Measurements from ENCODE around the gene WDR90. TPM values are rescaled to one million over a fixed set of nuclear protein-coding genes. Genes with fewer than 3 reads are reported as not detected.
A peak's percentile ranks its signal among the peaks of the same experiment; 100 is the strongest.
"Not testable (repeated sequence)": the region's sequence is repeated elsewhere in the genome, so short reads cannot be mapped to it uniquely, and the experiment has no call there.

The WDR90 gene
- total and polyA plus RNA-seq, 2 of the 13 experiments (the other 11 are each of a cell fraction or from before 2014, with no cell fraction given): 14.9 to 28.9 TPM

DNA sequence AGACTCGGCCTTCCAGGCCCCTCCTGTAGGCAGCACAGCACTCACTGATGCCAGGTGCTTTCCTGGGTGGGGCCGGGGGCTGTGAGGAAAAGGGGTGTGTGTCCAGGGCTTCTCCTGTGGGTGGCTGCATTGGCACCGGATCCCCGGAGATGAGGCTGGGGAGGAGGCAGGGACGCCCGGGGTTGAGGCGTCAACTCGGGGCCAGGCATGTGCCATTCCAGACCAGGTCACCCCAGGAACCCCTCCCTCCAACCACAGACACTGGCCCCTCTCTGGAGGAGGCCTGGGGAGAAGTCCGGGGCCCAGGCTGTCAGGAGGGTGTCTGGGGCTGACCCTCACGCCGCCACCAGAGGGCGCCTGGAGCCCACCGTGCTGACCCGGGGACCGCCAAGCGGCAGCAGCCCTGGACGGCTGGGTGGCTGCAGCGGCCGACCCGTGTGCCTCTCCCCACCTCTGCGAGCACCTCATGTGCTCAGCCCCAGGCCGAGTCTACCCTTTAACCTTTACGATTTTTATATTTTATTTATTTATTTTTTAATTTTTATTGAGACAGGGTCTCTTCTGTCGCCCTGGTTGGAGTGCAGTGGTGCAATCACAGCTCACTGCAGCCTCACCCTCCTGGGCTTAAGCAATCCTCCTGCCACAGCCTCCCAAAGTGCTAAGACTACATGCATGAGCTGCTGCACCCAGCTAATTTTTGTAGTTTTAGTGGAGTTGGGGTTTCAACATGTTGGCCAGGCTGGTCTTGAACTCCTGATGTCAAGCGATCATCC, 62.6 kb downstream of the WDR90 start (continued):
- TF ChIP-seq, protein P1, sequence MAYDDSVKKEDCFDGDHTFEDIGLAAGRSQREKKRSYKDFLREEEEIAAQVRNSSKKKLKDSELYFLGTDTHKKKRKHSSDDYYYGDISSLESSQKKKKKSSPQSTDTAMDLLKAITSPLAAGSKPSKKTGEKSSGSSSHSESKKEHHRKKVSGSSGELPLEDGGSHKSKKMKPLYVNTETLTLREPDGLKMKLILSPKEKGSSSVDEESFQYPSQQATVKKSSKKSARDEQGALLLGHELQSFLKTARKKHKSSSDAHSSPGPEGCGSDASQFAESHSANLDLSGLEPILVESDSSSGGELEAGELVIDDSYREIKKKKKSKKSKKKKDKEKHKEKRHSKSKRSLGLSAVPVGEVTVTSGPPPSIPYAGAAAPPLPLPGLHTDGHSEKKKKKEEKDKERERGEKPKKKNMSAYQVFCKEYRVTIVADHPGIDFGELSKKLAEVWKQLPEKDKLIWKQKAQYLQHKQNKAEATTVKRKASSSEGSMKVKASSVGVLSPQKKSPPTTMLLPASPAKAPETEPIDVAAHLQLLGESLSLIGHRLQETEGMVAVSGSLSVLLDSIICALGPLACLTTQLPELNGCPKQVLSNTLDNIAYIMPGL (CRISPR knock-in tag; IDR thresholded peaks at IDR 0.05; ENCODE audit: borderline replicate concordance in 1 of 2, low read depth in 1 of 2): peak in 1 of 2 experiments; percentile 51; a peak in 1 of 4 replicates
- TF ChIP-seq SALL1 (CRISPR knock-in tag; IDR thresholded peaks at IDR 0.05): peak; percentile 39; the same call in 1 of the 2 replicates
- TF ChIP-seq PCBP1 (IDR thresholded peaks at IDR 0.05; ENCODE audit: borderline replicate concordance, low read depth, low read length): peak; percentile 52; the same call in 1 of the 2 replicates
- TF ChIP-seq STAG1 (CRISPR knock-in tag; IDR thresholded peaks at IDR 0.05): peak; percentile 96
- TF ChIP-seq AGO1 (IDR thresholded peaks at IDR 0.05; ENCODE audit: low read depth, low read length, poor library complexity, severe bottlenecking): peak; percentile 41

DNA sequence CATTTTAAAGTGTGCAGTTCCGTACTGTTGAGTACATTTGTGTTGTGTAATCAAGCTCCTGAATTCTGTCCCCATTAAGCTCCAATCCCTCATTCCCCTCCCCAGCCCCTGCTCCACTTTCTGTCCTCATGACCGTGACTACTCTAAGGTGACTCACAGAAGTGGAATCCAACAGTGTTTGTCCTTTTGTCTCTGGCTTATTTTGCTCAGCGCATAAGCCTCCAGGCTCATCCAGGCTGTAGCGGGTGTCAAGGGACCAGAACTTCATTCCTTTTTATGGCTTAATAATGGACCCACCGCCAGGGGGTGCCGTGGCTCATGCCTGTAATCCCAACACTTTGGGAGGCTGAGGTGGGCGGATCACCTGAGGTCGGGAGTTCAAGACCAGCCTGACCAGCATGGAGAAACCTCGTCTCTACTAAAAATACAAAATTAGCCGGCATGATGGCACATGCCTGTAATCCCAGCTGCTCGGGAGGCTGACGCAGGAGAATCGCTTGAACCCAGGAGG, 63.6 kb downstream of the WDR90 start:
- FAIRE-seq (peak; percentile 83), ATAC-seq (peak; percentile 14)
- TF ChIP-seq ELF1 (CRISPR knock-in tag; IDR thresholded peaks at IDR 0.05) (0 out of 2 replicates have a peak, but pooled peaks have one; percentile 12), ADNP (CRISPR knock-in tag; IDR thresholded peaks at IDR 0.05) (peak; percentile 79), ZMYM2 (CRISPR knock-in tag; IDR thresholded peaks at IDR 0.05) (peak; percentile 89)
- TF ChIP-seq, protein P2, sequence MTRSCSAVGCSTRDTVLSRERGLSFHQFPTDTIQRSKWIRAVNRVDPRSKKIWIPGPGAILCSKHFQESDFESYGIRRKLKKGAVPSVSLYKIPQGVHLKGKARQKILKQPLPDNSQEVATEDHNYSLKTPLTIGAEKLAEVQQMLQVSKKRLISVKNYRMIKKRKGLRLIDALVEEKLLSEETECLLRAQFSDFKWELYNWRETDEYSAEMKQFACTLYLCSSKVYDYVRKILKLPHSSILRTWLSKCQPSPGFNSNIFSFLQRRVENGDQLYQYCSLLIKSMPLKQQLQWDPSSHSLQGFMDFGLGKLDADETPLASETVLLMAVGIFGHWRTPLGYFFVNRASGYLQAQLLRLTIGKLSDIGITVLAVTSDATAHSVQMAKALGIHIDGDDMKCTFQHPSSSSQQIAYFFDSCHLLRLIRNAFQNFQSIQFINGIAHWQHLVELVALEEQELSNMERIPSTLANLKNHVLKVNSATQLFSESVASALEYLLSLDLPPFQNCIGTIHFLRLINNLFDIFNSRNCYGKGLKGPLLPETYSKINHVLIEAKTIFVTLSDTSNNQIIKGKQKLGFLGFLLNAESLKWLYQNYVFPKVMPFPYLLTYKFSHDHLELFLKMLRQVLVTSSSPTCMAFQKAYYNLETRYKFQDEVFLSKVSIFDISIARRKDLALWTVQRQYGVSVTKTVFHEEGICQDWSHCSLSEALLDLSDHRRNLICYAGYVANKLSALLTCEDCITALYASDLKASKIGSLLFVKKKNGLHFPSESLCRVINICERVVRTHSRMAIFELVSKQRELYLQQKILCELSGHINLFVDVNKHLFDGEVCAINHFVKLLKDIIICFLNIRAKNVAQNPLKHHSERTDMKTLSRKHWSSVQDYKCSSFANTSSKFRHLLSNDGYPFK (CRISPR knock-in tag; IDR thresholded peaks at IDR 0.05; ENCODE audit: borderline replicate concordance): peak; percentile 50; the same call in 1 of the 2 replicates
- TF ChIP-seq, protein P3, sequence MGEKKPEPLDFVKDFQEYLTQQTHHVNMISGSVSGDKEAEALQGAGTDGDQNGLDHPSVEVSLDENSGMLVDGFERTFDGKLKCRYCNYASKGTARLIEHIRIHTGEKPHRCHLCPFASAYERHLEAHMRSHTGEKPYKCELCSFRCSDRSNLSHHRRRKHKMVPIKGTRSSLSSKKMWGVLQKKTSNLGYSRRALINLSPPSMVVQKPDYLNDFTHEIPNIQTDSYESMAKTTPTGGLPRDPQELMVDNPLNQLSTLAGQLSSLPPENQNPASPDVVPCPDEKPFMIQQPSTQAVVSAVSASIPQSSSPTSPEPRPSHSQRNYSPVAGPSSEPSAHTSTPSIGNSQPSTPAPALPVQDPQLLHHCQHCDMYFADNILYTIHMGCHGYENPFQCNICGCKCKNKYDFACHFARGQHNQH (CRISPR knock-in tag; IDR thresholded peaks at IDR 0.05): peak; percentile 48; the same call in 1 of the 2 replicates
- TF ChIP-seq, protein P4, sequence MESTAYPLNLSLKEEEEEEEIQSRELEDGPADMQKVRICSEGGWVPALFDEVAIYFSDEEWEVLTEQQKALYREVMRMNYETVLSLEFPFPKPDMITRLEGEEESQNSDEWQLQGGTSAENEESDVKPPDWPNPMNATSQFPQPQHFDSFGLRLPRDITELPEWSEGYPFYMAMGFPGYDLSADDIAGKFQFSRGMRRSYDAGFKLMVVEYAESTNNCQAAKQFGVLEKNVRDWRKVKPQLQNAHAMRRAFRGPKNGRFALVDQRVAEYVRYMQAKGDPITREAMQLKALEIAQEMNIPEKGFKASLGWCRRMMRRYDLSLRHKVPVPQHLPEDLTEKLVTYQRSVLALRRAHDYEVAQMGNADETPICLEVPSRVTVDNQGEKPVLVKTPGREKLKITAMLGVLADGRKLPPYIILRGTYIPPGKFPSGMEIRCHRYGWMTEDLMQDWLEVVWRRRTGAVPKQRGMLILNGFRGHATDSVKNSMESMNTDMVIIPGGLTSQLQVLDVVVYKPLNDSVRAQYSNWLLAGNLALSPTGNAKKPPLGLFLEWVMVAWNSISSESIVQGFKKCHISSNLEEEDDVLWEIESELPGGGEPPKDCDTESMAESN (CRISPR knock-in tag; conservative IDR thresholded peaks at IDR 0.05): 0 out of 2 replicates have a peak, but pooled peaks have one; percentile 37

More for the DNA sequence above, 63.6 kb downstream of the WDR90 start:
- H2AFZ ChIP-seq (ENCODE audit: low read length); H3K9ac ChIP-seq (ENCODE audit: insufficient read depth, low read depth, low read length); H4K20me1 ChIP-seq (ENCODE audit: insufficient read depth, low read length); H3K79me2 ChIP-seq (ENCODE audit: insufficient read depth, low read length); H3K36me3 ChIP-seq (replicated peaks in 1 of 2; ENCODE audit: control insufficient read depth in 1 of 2, insufficient read depth in 2 of 2, low read length in 2 of 2); BruUV-seq (replicated peaks); H3K9me3 ChIP-seq (ENCODE audit: low read length); H3K4me3 ChIP-seq (replicated peaks in 1 of 3; ENCODE audit: insufficient read depth in 1 of 3, low read depth in 2 of 3, low read length in 3 of 3); intact Hi-C loops (cut with micrococcal nuclease; ENCODE audit: unreplicated experiment); H3K27ac ChIP-seq (ENCODE audit: extremely low read length, insufficient read depth, low read length); H3K4me2 ChIP-seq (ENCODE audit: low read depth, low read length): not testable (repeated sequence)
- peaks cover 3 to 36% of the 10 kb centered on the region in 2 experiments; a peak in 4 of 5 replicates for H3K27me3 ChIP-seq (ENCODE audit: control insufficient read depth in 1 of 2, insufficient read depth in 2 of 2, low read length in 2 of 2)
- DNase-seq (ENCODE audit: low spot score): peak; percentile 93
- in situ Hi-C loops (cut with HindIII; ENCODE audit: extremely low pct_ligation_motif_present, low pct_unique_long_range_greater_than_20kb): loop anchor here (5.0 kb wide), 1 partner anchor 75 kb away; the partner anchor contains the start of genes CHTF18 and RPUSD1
- H3K4me1 ChIP-seq (ENCODE audit: insufficient read depth, low read length): peaks cover 35% of the 10 kb centered on the region
- CTCF ChIA-PET (ENCODE audit: low intra/inter-chr PET ratio, low total read pairs): interaction anchor here (1.1 to 2.3 kb wide), 3 partner anchors 21 to 73 kb away, joined by 3 to 19 read pairs (median 13); partner anchors contain the start of gene CIAO3
- WGBS (ENCODE audit: low lambda C conversion rate): 22% methylated on average over 13 of the region's 13 CpGs
- POLR2A ChIA-PET: interaction anchor here (0.6 to 1.4 kb wide), 8 partner anchors 8 to 75 kb away, joined by 3 to 9 read pairs (median 4); partner anchors contain the start of genes ANTKMT, CHTF18, CIAO3 and HAGHL
